HG03060 (cell line): Measurements from ENCODE around the gene PTCH1.

Experiments
- ATAC-seq: cut with Tn5 transposase; IDR thresholded peaks from one replicate; pipeline ENCODE4 v1.9.1; 2021; ENCODE audit warnings: low read depth, moderate number of reproducible peaks; ENCODE audit not compliant: unreplicated experiment

Gene PTCH1

GRCh38 chr9:95513711-95514110, 3.1 kb downstream of the PTCH1 start:
- no peak for ATAC-seq

GRCh38 chr9:95512709-95513095, 4.1 kb downstream of the PTCH1 start:
- ATAC-seq, result no peak

- no peak for ATAC-seq
Observed at GRCh38 chr9:95511952-95512708, 4.6 kb downstream of the PTCH1 start.

- no peak for ATAC-seq
Observed at GRCh38 chr9:95511616-95511931, 5.2 kb downstream of the PTCH1 start.

- ATAC-seq, result no peak
Observed at GRCh38 chr9:95510709-95511615, 5.8 kb downstream of the PTCH1 start.

- ATAC-seq, result no peak
Observed at GRCh38 chr9:95509851-95510708, 6.7 kb downstream of the PTCH1 start.

- ATAC-seq, result no peak
Observed at GRCh38 chr9:95508968-95509850, 7.6 kb downstream of the PTCH1 start.

- no peak for ATAC-seq
Observed at GRCh38 chr9:95508242-95508967, 8.4 kb downstream of the PTCH1 start.

GRCh38 chr9:95507464-95508241, 9.1 kb downstream of the PTCH1 start:
- no peak for ATAC-seq

GRCh38 chr9:95506678-95507463, 9.9 kb downstream of the PTCH1 start:
- no peak for ATAC-seq

- ATAC-seq, result no peak
Observed at GRCh38 chr9:95506428-95506677, 10.4 kb downstream of the PTCH1 start.

GRCh38 chr9:95505717-95506427, 10.9 kb downstream of the PTCH1 start:
- ATAC-seq, result no peak

GRCh38 chr9:95505072-95505716, 11.6 kb downstream of the PTCH1 start:
- ATAC-seq, result no peak

GRCh38 chr9:95504053-95504963, 12.5 kb downstream of the PTCH1 start:
- ATAC-seq, result no peak

- no peak for ATAC-seq
Observed at GRCh38 chr9:95503369-95503768, 13.4 kb downstream of the PTCH1 start.

- ATAC-seq, result no peak
Observed at GRCh38 chr9:95502248-95502647, 14.5 kb downstream of the PTCH1 start.
